Osteoblast (primary cell): ENCODE measurements around the gene NRSN1. TPM values are rescaled to one million over a fixed set of nuclear protein-coding genes. Genes with fewer than 3 reads are reported as not detected.

Experiments used
- DNase-seq: peaks from one replicate; pipeline ENCODE4 v3.0.0; 2011; ENCODE audit warnings: low spot score, mixed read lengths; ENCODE audit not compliant: insufficient read length; ENCODE audit errors: missing footprints
- H2AFZ ChIP-seq: 2 replicates; pipeline ENCODE4 v1.6.0; 2011; ENCODE audit warnings: mild to moderate bottlenecking, low read length
- H3K27ac ChIP-seq: 2 replicates; pipeline ENCODE4 v1.5.1; 2011; ENCODE audit warnings: mild to moderate bottlenecking, low read depth, low read length, moderate library complexity
- H3K27me3 ChIP-seq: 2 replicates; pipeline ENCODE4 v1.6.0; 2012; ENCODE audit warnings: mild to moderate bottlenecking, control low read depth, inconsistent platforms, low read length, moderate library complexity; ENCODE audit not compliant: insufficient read depth
- H3K36me3 ChIP-seq: 2 replicates; pipeline ENCODE4 v1.5.1; 2011; ENCODE audit warnings: mild to moderate bottlenecking, low read length, control low read depth, moderate library complexity; ENCODE audit not compliant: insufficient read depth
- H3K4me1 ChIP-seq: 2 replicates; pipeline ENCODE4 v1.5.1; 2011; ENCODE audit warnings: mild to moderate bottlenecking, low read length, control low read depth, moderate library complexity; ENCODE audit not compliant: insufficient read depth
- H3K4me2 ChIP-seq: 2 replicates; pipeline ENCODE4 v1.6.0; 2011; ENCODE audit warnings: mild to moderate bottlenecking, low read length; ENCODE audit not compliant: insufficient read depth
- H3K4me3 ChIP-seq: fragments of 200-600 bp; sonication (generic); 3 replicates; pipeline ENCODE4 v1.5.1; 2012; ENCODE audit warnings: mild to moderate bottlenecking, low read length, inconsistent platforms; ENCODE audit not compliant: insufficient read depth
- H3K79me2 ChIP-seq: 2 replicates; pipeline ENCODE4 v1.6.0; 2012; ENCODE audit warnings: mild to moderate bottlenecking, low read length, control low read depth, inconsistent platforms; ENCODE audit not compliant: insufficient read depth
- H3K9me3 ChIP-seq: 2 replicates; pipeline ENCODE4 v1.5.1; 2011; ENCODE audit warnings: low read depth, low read length, control low read depth
- H4K20me1 ChIP-seq: 2 replicates; pipeline ENCODE4 v1.6.0; 2012; ENCODE audit warnings: mild to moderate bottlenecking, low read length, control low read depth; ENCODE audit not compliant: insufficient read depth
- total RNA-seq: library from RNA; depleted of rRNA; stranded (reverse); fragments of >200 nt; gene quantifications from 2 replicates; pipeline ENCODE4 v1.2.3, GENCODE V29; 2012
- TF ChIP-seq, protein P1 (sequence below): IDR thresholded peaks from 2 replicates; pipeline ENCODE4 v1.5.1; 2011; ENCODE audit warnings: mild to moderate bottlenecking, low read depth, low read length, moderate library complexity; ENCODE audit errors: extremely low read depth

NRSN1 gene
- total RNA-seq, 1 donor, result not detected

DNA sequence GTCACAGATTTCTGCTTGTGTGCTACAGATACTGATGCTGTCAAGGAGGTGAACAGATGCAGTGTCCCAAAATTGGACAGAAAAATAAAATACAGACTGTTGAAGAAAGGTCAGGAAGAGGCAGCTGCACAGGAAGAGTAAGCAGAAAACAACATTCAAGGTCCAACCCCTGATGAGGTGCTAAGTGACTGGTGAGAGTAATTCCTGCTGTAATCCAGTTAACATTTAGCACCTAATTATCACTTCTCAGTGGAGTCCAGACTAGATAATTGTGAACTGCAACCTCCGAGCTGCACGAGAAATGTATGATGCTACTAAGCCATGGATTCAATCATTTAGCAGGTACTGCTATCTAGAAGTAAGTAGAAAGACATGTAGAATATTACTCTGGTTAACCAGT is 36.3 kb upstream of the NRSN1 start:
- Histone ChIP-seq H3K4me3 (no peak overlapping the region), H3K9me3 (no peaks in the 10 kb centered on the region), H3K27me3 (no peaks in the 10 kb centered on the region), H3K79me2 (no peaks in the 10 kb centered on the region), H3K27ac (no peak overlapping the region), H4K20me1 (no peaks in the 10 kb centered on the region), H3K4me1 (no peaks in the 10 kb centered on the region), H2AFZ (no peak overlapping the region), H3K4me2 (no peak overlapping the region), H3K36me3 (no peaks in the 10 kb centered on the region)
- DNase-seq, result no peak
- TF ChIP-seq, protein P1, sequence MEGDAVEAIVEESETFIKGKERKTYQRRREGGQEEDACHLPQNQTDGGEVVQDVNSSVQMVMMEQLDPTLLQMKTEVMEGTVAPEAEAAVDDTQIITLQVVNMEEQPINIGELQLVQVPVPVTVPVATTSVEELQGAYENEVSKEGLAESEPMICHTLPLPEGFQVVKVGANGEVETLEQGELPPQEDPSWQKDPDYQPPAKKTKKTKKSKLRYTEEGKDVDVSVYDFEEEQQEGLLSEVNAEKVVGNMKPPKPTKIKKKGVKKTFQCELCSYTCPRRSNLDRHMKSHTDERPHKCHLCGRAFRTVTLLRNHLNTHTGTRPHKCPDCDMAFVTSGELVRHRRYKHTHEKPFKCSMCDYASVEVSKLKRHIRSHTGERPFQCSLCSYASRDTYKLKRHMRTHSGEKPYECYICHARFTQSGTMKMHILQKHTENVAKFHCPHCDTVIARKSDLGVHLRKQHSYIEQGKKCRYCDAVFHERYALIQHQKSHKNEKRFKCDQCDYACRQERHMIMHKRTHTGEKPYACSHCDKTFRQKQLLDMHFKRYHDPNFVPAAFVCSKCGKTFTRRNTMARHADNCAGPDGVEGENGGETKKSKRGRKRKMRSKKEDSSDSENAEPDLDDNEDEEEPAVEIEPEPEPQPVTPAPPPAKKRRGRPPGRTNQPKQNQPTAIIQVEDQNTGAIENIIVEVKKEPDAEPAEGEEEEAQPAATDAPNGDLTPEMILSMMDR, result no peak

DNA sequence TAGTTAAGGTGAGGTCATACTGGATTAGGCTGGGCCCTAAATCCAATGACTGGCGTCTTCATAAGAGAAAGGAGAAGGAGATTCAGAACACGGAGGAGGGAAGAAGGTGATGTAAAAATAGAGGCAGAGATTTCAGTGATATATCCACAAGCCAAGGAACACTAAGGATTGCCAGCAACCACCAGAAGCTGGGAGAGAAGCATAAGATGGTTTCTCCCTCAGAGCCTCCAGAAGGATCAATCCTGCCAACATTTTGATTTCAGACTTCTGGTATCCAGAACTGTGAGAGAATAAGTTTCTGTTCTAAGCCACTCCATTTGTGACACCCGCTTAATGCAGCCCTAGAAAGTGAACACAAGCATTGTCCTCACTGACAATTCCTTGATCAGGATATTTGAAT is 33.6 kb upstream of the NRSN1 start:
- TF ChIP-seq, protein P1, result no peak
- DNase-seq, result no peak
- Histone ChIP-seq H4K20me1 (no peaks in the 10 kb centered on the region), H3K36me3 (no peaks in the 10 kb centered on the region), H3K79me2 (no peaks in the 10 kb centered on the region), H3K27me3 (no peaks in the 10 kb centered on the region), H3K27ac (no peak overlapping the region), H3K9me3 (no peaks in the 10 kb centered on the region), H3K4me3 (no peak overlapping the region), H3K4me1 (no peaks in the 10 kb centered on the region), H2AFZ (no peak overlapping the region), H3K4me2 (no peak overlapping the region)

DNA sequence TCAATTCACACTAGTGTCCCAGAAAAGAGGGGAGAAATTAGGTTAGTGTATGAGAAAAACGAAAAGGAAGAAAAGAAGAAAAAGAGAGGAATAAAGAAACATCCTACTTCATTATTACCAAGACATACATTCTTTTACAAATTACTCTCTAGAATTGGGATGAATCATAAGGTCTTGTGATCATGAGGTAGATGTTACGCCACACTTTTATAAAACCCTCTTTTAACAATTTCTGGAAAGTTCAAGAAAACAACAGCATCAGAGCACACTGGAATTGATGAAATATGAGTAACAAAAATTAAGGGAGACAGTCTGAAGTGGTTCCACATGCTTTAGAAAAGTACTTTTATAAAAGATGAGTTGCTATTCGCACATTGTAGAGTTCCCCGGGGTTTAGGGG is 32.6 kb upstream of the NRSN1 start:
- no peaks in the 10 kb centered on the region for H4K20me1 ChIP-seq
- H3K27ac ChIP-seq, result no peak overlapping the region
- no peaks in the 10 kb centered on the region for H3K9me3 ChIP-seq
- TF ChIP-seq, protein P1, result no peak
- H3K36me3 ChIP-seq, result no peaks in the 10 kb centered on the region
- H3K4me3 ChIP-seq, result no peak overlapping the region
- no peak for DNase-seq
- no peaks in the 10 kb centered on the region for H3K27me3 ChIP-seq
- H3K4me2 ChIP-seq, result no peak overlapping the region
- H2AFZ ChIP-seq, result no peak overlapping the region
- no peaks in the 10 kb centered on the region for H3K79me2 ChIP-seq
- H3K4me1 ChIP-seq, result no peaks in the 10 kb centered on the region

DNA sequence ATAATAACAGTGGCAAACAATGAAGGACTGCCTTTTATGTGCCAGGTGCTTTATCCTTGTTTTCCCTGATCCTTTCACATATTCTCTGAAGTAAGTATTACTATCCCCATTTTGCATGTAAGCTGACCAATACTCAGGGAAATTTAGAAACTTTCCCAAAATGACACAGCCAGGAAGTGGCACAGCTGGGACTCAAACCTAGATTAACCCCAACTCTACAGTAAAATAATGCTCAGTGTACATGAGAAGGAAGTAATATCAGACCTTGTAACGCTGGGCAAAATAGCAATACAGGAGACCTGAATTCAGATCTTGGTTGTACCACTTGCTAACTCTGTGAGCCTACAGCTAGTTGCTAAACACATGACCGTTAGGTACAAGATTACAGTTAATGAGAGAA is 26.8 kb upstream of the NRSN1 start:
- H3K27ac ChIP-seq, result no peak overlapping the region
- TF ChIP-seq, protein P1, result no peak

More for the DNA sequence above, 26.8 kb upstream of the NRSN1 start:
- Histone ChIP-seq H2AFZ (no peak overlapping the region), H3K4me2 (no peak overlapping the region), H3K4me1 (no peaks in the 10 kb centered on the region), H3K4me3 (no peak overlapping the region), H3K79me2 (no peaks in the 10 kb centered on the region), H3K36me3 (no peaks in the 10 kb centered on the region), H4K20me1 (no peaks in the 10 kb centered on the region), H3K27me3 (no peaks in the 10 kb centered on the region), H3K9me3 (no peaks in the 10 kb centered on the region)
- no peak for DNase-seq
